Mucosa of descending colon (tissue), 3 donors: ENCODE data around the gene MEOX1. TPM values are rescaled to one million over a fixed set of nuclear protein-coding genes. Genes with fewer than 3 reads are reported as not detected.

Source experiments
- ATAC-seq: fragments of 200-7000 bp; cut with Tn5 transposase; one replicate; pipeline ENCODE4 v1.9.1; 2020; ENCODE audit warnings: mild to moderate bottlenecking, moderate library complexity
- DNase-seq, 3 donors: peaks; one replicate each; pipeline ENCODE4 v3.0.0-alpha.2; 2020
- H3K36me3 ChIP-seq: fragments of 200-600 bp; one replicate; pipeline ENCODE4 v1.8.0; 2021; ENCODE audit warnings: low read depth, mild to moderate bottlenecking
- H3K4me1 ChIP-seq: fragments of 200-600 bp; one replicate; pipeline ENCODE4 v1.8.0; 2021; ENCODE audit warnings: low read depth, mild to moderate bottlenecking
- H3K4me3 ChIP-seq: fragments of 200-600 bp; one replicate; pipeline ENCODE4 v1.8.0; 2021; ENCODE audit warnings: mild to moderate bottlenecking
- H3K9me3 ChIP-seq: fragments of 200-600 bp; one replicate; pipeline ENCODE4 v1.8.0; 2021; ENCODE audit warnings: mild to moderate bottlenecking
- intact Hi-C, 2 donors: fragments of 100-400 bp; cut with DNase I in 1 of 2; cut with micrococcal nuclease in 1 of 2; formaldehyde crosslinking; loops; one replicate each; pipeline versions ENCODE4 v1.11.0 to v1.11.1; 2022; cut with DNase I, micrococcal nuclease
- total RNA-seq, 3 donors: library from RNA; stranded (reverse); fragmentation: NEBNext Ultra II Directional in 2 of 3; extraction: Animal tissue kit (Norgen Biotek cat#: 25700) in 2 of 3; gene quantifications; one replicate each; pipeline versions ENCODE4 v1.2.1 to v1.2.4, GENCODE V29; 2021 to 2023
- TF ChIP-seq, protein P1 (sequence below): fragments of 200-600 bp; IDR thresholded peaks from one replicate; pipeline ENCODE4 v1.8.0; 2022; ENCODE audit warnings: antibody characterized with exemption, mild to moderate bottlenecking
- donor health status: DM: no; HTN: no; CAD: no; lungs with moderate emphysema.
- donor health status: DM: no; HTN: no; CAD: no.
- donor health status: DM: no; HTN: yes; CAD: no.

MEOX1 gene
- total RNA-seq, 3 donors from 2014 or later = 1.4 to 3.5 (median 1.4) TPM

DNA sequence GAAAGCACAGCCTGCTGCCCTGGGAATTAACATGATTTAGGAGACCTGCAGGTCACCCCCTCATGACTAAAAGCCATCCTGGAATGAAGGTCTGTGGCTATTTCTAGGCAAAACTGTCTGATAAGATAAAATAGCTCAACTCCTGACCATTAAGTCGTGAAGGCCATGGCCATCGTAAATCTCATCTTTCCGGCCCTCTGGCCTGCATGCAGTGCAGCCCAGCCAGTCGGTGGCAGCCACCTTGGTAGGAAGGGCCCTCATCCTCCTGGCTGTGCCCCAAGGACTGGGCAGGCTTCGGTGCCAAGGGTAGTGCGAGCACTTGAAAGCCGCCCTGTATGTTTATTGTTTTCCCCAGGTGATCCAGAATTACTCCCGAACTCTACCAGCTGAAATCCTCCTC, 18.2 kb upstream of the MEOX1 start:
- Histone ChIP-seq H3K9me3 (no peaks in the 10 kb centered on the region), H3K4me1 (peaks cover 7% of the 10 kb centered on the region), H3K36me3 (no peaks in the 10 kb centered on the region), H3K4me3 (no peak overlapping the region)
- TF ChIP-seq, protein P1, sequence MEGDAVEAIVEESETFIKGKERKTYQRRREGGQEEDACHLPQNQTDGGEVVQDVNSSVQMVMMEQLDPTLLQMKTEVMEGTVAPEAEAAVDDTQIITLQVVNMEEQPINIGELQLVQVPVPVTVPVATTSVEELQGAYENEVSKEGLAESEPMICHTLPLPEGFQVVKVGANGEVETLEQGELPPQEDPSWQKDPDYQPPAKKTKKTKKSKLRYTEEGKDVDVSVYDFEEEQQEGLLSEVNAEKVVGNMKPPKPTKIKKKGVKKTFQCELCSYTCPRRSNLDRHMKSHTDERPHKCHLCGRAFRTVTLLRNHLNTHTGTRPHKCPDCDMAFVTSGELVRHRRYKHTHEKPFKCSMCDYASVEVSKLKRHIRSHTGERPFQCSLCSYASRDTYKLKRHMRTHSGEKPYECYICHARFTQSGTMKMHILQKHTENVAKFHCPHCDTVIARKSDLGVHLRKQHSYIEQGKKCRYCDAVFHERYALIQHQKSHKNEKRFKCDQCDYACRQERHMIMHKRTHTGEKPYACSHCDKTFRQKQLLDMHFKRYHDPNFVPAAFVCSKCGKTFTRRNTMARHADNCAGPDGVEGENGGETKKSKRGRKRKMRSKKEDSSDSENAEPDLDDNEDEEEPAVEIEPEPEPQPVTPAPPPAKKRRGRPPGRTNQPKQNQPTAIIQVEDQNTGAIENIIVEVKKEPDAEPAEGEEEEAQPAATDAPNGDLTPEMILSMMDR = no peak
- DNase-seq = no peak
- intact Hi-C loops = no loop called here
- ATAC-seq = no peak

DNA sequence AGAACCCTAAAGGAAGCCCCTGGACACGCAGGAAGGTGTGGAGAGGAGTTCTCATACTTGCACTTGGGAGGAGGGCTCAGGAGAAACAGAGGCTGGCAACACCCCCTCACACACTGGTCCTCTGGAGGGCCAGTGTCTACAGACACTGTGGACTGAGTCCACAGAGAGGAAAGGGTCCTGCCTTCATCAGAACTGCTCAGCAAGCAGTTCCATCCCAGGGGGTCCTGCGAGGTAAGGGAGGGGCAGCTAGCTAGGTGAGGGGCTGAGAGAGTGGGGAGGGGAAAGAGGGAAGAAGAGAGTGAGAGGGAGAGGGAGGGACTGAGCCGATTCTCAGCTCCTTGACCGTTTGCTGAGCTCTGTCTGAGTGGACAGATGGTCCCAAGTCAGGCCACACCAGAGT, 17.7 kb upstream of the MEOX1 start:
- TF ChIP-seq, protein P1 = no peak
- Histone ChIP-seq H3K36me3 (no peaks in the 10 kb centered on the region), H3K9me3 (no peaks in the 10 kb centered on the region), H3K4me1 (peaks cover 7% of the 10 kb centered on the region), H3K4me3 (no peak overlapping the region)
- intact Hi-C loops = no loop called here
- ATAC-seq (no peak), DNase-seq (no peak)

DNA sequence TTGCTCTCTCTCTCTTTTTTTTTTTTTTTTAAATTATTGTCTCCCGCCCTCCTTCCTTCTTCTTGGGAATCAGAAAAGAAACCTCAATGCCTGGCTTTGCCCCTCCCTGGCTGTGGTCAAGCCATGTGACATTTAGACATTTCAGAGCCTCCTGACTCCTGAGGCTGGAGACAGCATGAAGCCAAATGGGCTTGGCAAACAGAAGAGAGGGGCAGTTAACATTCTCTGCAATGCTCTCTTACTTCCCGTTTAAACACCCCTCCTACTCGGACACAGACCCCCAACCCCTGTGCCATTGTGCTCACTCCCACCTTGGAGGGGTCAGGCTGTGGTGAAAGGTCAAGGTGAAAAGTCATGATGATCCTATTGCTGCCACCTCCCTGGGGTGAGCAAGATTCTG, 14.7 kb upstream of the MEOX1 start:
- Histone ChIP-seq H3K36me3 (no peaks in the 10 kb centered on the region), H3K4me1 (peaks cover 7% of the 10 kb centered on the region), H3K9me3 (no peaks in the 10 kb centered on the region), H3K4me3 (no peak overlapping the region)
- intact Hi-C loops = no loop called here
- TF ChIP-seq, protein P1 = no peak
- no peak for DNase-seq
- ATAC-seq = no peak

DNA sequence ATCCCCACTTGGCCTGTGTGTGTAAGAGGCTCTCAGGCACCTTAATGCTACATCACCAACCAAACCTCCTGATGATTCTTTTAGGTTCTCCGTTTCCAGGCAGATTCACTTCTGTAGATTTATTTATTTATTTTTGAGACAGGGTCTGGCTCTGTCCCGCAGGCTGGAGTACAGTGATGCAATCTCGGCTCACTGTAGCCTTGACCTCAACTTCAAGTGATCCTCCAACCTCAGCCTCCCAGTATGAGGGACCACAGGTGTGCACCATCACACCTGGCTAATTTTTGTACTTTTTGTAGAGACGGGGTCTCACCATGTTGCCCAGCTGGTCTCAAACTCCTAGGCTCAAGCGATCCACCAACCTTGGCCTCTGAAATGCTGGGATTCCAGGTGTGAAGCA, 12.7 kb upstream of the MEOX1 start:
- ATAC-seq = no peak
- DNase-seq = no peak
- Histone ChIP-seq H3K4me3 (no peak overlapping the region), H3K9me3 (no peaks in the 10 kb centered on the region), H3K4me1 (peaks cover 13% of the 10 kb centered on the region), H3K36me3 (no peaks in the 10 kb centered on the region)
- TF ChIP-seq, protein P1 = no peak
- intact Hi-C loops = loop anchor here in 1 of 2 donors (5.0 kb wide), 1 partner anchor 97 kb away; no protein-coding TSS in a partner anchor

DNA sequence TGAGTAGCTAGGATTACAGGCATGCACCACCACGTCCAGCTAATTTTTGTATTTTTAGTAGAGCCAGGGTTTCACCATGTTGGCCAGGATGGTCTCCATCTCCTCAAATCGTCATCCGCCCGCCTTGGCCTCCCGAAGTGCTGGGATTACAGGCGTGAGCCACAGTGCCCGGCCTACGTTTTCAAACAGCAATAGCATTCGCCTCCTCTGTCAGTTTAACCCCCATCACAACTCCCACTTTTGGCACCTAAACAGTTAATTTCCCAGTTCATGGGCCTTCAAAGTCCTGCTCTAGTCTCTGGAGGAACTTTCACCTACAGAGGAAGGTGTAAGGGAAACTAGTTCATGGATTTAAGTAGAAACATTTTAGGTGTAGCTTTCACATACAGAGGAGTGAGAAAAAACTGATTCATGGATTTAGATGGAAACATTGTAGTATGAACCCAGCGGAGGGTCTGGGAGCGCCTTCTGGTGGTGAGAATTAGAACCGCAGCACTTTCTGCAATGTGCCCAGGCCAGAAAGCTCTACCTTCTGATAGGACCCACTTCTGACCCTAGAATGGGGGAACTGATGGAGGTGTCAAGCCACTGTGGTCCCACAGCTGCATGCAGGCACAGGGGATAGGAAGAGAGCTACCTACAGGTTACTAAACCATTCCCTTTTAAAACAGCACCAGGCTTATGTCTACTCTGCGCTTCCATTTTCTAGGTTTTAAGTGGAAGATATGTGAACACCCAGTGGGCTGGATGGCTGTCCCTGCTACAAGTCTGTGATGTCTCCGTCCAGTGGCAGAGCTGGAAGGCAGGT, 12.0 kb upstream of the MEOX1 start:
- ATAC-seq (peak; percentile 72), DNase-seq (peak in 2 of 3 donors; percentile 83 to 92)
- intact Hi-C loops = loop anchor here in 1 of 2 donors (5.0 kb wide), 1 partner anchor 96 kb away; no protein-coding TSS in a partner anchor

More for the DNA sequence above, 12.0 kb upstream of the MEOX1 start:
- TF ChIP-seq, protein P1 = peak; percentile 92
- Histone ChIP-seq H3K4me3 (no peak overlapping the region), H3K9me3 (no peaks in the 10 kb centered on the region), H3K4me1 (peaks cover 13% of the 10 kb centered on the region), H3K36me3 (no peaks in the 10 kb centered on the region)
